NCI-H1105 (cell line): Measurements from ENCODE around the gene HS6ST1.
A peak's percentile ranks its signal among the peaks of the same experiment; 100 is the strongest.

ENCODE experiments used
- DNase-seq: peaks from one replicate; lab custom pipeline; 2025; lab: John Stamatoyannopoulos, UW

HS6ST1 gene

DNA sequence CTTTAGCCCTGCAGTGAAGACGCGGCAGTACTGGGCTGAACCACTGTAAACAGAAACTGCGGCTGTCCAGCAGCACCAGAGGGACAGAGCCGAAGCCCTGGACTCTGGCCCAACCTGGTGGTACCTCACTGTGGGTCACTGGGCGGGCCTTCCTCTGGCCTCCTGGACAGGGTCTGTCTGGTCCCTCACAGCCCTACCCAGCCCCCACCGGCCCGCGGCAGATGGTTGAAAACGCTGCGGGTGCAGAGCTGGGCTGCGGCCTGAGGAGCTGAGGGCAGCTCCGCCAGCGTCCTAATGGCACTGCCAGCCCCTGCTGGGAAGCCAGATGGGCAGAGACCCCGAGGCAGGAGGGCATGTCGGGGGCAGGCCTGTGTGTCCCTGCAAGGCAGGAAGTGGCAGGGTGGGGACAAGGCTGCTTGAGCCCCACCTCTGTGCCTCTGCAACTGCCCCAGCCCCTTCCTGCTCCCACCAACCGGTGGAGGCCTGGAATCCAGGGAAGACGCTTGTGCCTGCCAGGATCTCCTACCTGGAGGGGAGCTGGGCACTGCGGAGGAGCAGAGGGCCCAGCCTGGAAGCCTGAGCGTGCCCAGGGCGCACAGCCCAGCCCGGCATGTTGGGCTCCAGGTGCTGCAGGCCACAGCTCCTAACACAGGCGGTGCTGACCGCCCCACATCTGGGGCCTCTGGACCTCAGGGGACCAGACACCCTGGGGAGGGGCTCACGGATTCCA is 36.3 kb downstream of the HS6ST1 start:
- no peak for DNase-seq

DNA sequence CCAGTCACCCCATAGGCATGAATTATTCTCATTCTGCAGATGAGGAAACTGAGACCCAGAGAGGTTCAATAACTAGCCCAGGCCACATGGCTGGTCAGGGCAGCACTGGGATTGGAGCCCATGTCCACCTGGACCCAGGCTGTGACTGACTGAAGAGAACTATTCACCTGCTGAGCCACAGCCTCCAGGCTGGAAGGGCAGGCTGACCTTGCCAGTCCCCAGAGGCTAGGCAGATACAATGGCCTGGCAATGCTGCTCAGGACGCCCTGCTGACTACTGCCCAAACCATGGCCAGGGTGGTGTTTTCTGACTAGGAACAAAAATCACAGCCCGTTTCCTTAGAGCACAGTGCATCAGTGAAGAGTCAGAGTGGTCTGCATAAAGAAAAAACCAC is 36.8 kb downstream of the HS6ST1 start:
- no peak for DNase-seq

DNA sequence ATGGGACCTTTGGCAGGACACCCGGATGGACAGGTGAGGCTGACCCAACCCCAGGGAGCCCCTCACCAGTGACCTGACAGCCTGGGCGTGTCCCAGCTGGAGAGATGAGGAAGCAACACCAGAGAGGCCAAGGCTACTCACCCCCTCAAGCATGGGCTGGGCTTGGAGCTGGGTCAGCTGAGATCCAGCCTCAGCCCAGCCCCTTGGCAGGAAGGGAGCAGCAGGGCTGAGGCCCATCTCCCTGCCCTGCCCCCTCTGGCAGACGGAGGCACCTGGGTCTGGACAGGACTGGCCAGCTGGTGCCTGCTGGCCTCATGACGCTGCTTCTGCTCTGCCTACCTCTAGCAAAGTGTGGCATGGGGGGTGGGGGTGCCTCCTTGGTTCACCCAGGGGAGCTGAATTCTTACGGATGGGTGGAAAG is 37.8 kb downstream of the HS6ST1 start:
- no peak for DNase-seq

DNA sequence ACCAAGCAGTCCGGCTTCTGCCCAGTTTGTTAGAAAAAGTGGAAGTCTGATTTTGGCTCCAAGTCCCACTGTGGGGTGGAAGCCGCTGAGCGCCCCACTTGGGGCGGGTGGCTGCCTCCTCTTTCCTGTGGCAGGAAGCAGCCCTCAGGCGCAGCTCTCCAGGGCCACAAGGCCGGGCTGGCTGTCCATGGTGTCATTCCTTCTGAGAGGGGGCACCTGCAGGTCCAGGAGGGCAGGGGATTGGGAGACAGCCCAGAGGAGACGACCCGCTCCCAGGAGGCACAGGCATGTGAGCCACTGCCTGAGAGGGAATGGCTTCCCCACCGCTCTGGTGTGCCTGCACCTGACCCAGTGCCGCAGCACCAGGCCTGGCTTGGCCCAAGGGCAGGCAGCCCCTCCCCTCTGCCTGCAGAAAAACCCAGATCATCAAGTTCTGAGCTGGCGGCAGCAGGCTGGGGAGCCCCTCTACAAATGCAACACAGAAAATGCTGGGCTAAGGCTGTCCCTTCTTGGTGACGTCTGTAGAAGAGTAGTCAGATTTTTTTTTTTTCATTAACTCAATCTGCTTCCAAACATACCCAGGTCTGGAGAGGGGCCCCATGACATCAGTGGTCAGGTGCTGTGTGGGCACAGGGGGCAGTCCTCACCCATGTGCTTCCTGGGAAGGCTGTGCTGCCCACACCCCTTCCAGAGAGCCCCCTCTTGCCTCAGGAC is 38.4 kb downstream of the HS6ST1 start:
- no peak for DNase-seq

DNA sequence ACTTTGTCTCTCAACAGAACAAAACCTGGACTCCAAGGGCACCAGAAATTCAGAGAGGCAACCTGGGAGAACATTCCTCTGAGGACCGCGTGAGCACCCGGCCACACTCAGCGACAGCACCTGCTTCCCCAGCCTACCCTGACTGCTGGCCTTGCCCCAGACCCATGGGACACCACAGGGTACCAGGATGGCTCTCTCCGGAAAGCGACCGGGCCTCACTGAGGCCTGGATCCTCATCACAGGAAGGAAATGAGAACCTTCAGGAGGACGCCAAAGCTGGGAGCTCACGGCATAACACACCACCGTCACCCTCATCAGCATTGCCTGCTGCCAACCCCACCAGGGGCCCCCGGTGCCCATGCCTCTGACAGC is 38.9 kb downstream of the HS6ST1 start:
- DNase-seq = no peak

DNA sequence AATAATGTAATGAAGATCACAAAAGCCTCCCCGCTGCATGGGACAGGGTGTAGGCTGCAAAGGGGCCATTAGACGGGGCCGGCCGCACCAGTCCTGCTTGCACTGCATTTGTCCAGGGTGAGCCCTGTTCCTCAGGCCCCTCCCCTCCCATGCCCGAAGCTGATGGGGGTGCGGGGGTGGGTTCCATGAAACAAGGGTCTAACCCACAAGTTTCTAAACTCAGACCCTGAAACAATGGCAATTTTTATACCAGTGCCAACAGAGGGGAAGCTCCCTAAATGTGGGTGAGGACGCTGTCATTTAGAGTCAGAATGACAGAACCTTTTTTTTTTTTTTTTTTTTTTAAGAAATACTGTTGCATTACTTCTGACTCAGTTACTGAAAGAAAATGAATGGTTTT is 39.7 kb downstream of the HS6ST1 start:
- DNase-seq = no peak

DNA sequence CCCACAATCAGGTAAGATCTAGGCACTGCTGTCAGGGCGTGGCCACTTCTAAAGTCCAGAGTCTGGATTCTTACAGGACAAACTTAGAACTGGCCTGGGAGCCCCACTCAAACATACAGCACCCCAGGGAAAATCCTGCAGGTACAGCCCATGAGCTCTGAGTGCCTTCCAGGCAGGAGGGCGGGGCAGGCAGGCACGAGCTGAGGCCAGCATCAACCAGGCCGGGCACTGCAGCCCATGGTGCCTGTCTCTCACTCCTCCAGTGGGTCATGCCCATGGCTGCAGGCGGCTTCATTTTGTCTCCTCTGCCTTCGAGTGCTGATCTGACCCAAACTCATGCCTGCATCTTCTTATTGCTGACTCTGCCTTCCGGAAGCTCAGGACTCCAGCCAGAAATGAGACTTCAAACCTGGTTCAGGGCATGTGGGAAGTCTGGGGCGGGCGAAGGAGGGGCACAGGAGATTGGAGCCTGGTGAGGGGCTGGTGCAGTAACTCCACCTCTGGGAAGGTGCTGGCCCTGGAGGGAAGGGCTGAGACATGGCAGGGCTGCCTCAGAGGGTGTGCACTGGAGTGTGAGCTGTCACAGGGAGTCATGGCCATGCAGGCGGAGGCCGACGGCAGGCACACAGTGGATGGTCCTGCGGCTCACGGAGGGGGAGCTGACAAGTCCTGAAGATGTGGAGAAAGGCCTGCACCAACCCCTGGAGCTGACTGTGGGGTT is 40.5 kb downstream of the HS6ST1 start:
- no peak for DNase-seq

DNA sequence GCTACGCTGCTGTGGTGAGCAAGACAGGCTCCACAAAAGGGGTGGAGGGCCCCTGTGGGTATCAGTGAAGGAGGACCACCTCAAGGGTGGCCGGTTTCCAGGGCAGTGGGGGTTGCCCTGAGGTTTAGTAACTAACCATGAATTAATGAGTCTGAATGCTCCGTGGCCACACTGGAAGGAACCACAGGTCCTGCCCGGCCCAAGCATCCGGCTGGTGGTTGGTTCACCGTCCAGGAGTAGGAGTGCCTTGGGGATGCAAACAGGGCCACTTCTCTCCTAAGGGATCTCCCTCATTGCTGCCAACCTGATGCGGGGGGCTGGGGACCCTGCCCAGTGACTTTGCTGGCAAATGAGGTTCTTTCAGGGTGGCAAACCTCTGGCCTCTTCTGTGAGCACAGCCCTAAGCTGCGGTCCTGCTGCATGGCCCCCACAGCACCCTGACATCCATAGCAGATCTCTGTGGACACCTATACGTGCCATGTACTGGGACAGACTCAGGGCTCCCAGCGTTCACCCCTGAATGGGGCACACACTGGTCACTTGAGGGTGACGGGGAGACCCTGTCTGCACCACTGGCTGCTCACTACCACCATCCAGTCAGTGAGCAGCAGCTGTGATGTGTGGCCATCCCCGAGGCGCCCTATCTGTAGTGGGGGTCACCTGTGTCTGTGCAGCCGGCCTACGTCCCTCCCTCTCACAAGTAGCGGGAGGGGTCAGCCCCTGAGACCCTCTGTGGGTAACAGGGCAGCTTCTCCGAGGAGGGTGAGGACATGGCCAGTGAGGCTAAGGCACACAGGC is 41.6 kb downstream of the HS6ST1 start:
- no peak for DNase-seq

DNA sequence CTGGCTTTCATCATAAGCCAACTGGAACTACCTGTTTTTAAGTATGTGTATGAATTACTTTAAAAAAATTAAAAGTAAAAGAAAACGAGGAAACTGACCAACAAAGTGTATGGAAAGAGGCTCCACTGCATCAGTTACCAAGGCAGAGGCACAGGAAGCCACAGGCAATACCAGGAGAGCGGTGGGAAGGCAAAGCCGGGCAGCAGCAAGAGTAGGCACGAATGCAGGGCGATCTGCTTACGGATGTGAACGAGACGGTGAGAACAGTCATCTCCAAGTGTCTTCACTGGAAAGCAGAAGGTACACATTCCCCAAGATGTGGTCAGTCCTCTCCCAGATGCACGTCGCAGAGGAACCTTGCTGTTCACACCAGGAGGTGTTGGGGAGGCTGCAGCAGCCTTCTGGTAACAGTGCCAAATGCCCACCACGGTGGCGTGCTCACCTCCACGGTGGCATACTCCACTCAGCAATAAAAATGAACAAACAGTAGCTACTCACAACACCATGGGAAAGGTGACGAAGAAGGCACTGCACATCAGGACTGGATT is 43.1 kb downstream of the HS6ST1 start:
- no peak for DNase-seq

DNA sequence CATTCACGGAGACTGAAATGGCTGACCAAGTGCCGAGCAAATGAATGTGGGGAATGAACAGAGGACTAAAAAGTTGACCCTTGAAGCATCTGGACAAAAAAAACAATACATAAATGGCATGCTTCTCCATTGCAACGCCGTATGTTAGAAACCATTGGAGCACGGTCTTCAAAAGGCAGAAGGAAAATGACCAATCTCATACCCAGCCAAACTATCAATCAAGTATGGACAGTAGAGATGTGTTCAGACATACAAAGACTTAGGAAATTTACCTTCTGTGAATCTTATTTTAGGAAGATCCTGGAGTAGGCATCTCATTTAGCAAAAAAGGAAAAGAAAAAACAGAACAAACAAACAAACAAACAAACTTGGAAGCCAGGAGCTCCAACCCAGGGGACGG is 44.5 kb downstream of the HS6ST1 start:
- DNase-seq = no peak

DNA sequence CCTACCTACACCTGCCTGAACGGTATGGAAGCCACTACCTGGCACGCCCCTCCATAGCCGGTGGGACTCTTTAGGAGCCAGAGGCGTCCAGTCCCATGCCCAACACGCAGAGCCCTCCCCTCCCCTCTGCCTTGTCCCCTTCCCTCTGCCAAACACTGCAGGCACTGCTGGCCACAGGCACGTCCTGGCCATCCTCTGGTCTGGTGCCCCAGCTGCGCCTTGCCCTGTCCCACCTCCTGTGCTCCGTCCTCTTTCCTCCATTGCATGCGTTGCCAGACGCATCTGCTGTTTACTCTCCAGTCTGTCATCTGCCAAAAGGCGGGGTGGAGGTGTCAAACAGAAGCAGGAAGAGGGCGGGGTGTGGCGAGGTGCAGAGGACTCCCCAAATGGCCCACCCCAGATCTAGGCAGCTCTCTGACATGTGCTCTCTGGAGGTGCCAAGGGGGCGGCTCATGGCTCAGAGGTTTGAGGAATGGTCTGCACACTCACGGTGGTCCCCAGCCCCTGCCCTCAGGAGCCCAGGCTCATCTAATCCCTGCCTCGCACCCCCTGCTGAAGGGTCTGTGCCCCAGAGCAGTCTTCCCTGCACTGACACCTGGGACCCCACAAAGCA is 45.1 kb downstream of the HS6ST1 start:
- no peak for DNase-seq

DNA sequence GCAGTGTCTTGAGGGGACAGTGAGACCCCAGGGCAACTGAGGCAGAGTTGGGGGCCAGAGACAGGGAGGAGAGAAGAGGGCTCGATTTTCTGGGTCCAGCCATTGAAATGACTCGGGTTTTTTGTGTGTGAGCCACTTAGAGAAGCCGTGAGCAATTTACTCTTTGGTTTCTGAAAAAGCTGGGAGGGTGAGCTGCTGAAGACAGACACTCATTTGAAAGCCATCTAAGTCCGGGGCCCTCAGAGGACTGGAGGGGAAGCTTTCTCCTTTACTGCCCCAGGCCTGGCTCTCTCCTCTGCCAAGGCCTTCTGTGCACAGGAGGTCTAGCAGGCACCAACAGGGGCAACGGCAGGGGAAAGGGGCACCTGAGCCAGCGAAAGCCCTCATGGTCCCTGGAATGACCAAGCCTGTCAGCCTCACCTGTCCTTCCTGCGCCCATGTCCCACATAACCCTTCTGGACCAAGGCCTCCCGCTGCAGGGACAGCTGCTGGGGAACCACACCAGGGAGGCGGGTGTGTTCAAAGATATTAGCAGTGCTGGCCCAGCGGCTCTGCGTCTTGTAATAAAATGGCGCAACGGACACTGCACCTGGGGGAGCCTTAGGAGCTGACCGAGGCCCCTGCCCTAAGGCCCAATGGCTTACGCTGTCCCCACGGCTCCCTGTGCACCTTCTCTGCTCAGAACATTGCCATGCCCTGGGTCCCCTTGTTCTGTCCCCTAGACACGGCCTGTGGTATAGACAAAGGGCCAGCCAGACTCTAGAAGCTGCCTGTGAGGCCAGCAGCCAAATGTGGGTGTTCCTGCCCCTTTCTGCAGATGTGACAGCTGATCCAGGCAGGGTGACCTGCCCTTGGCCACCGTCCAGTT is 45.8 kb downstream of the HS6ST1 start:
- peak; percentile 85 for DNase-seq

DNA sequence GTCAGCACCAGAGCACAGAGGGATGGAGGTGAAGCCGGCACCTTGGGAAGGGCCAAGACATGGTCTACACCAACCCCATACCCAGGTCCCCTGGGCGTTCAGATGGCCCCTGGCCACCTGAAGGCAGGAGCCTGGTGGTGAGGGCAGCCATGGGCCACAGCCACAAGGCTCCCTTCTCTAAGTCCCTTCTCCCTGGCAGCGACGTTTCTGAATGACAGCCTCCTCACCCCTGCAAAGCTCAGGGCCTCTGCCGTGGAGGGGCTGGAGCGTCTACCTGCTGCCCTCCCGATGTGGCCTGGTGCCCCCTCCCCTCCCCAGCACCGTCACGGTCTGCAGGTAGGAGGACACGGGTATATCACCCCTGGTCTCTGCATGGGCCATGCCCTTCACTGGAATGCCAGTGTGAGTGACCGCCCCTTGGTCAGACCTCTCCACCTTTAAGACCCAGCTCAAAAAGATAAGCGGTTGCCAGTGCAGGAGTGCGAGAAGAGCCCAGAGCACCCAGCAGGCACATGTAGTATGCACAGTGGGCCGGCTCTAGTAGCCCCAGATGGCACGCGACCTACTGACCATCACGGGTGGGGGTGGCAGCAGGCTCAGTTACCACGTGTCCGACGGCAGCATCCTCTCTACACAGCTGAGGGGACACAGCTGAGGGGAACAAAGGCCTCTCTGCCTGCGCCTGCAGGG is 46.6 kb downstream of the HS6ST1 start:
- no peak for DNase-seq

DNA sequence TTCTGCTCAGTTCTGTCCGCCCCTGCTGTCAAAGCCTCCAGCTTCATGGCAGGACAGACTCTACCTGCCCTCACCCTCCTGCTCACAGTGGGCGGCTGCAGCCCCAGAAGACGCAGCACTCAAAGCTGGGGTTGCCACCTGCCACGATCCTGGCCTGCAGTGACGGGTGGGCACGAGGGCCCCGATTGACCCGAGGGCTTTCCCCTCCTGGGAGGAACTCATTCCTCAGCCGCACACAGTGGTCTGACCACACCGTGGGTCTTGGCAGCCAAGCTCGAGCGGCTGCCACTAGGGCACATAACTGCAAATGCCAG is 47.1 kb downstream of the HS6ST1 start:
- DNase-seq = no peak

DNA sequence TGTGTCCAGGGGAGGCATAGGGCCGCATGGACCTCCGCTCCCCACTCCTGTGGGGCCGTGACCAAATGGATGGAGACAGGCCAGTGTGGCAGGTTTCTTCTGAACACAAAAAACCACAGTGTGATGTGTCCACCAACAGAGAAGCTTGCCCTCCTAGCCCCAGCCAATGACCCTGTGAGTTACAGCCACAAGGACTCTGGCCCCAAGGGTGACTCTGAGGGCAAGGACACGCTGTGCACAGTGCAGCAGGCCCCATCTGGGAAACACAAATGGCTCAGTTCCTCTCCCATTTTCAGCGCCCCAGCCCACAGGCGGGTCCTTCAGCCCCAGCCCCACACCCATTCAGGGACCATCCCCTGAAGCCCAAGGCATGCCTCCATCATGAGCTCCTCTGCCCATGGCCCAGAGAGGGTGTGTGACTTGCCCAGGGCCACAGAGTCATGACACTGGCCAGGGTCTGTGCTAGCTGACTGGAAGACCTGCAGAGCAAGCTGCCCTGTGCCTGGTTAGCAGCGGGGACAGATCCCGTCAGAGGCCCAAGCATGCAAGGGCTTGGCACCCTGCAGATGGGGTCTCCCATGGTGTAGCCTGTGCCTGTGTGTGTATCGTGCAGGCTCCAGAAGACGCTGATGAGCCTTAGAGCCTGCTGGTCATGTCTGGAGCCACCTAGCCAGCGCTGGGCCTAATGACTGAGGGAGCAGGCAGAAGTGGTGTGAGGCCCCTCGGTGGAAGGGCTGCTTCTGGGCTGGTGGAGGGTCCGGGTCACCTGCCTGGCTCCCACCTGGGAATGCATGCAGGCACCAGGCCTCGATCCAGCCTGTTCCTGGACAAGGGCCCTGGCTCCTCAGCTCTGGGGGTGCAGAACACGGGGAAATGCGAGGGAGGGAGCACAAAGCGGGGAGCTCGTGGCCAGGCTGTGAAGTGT is 47.7 kb downstream of the HS6ST1 start:
- DNase-seq = no peak

DNA sequence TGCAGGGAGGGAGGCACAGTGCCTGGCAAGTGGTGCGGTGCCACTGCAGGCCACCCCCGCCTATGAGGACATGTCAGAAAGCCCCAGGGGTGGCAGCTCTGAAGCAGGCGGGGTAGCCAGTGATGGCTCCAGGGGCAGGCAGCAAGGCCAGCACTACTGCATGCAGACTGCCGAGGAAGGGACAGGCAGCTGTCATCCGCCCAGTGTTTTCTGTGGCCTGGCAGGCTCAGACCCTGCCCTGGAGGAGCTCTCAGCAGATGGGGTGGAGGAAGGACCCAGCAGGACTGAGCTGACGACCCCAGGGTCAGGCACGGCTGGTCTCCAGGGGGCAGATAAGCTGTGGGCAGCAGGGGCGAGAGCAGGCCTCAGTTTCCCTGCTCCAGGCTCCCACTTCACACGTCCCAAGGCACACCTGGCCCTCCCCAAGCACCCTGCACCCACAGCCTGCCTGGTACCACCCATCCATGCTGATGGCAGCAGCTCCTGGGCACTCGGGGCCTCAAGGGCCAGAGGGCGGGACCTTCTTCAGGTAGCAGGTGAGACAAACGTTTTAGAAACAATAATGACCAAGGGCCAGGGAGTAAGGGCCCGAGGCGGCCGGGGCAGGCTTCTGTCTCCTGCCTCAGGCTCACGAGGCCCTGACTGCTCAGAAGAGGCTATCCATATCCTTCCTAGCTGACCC is 48.5 kb downstream of the HS6ST1 start:
- DNase-seq = no peak

DNA sequence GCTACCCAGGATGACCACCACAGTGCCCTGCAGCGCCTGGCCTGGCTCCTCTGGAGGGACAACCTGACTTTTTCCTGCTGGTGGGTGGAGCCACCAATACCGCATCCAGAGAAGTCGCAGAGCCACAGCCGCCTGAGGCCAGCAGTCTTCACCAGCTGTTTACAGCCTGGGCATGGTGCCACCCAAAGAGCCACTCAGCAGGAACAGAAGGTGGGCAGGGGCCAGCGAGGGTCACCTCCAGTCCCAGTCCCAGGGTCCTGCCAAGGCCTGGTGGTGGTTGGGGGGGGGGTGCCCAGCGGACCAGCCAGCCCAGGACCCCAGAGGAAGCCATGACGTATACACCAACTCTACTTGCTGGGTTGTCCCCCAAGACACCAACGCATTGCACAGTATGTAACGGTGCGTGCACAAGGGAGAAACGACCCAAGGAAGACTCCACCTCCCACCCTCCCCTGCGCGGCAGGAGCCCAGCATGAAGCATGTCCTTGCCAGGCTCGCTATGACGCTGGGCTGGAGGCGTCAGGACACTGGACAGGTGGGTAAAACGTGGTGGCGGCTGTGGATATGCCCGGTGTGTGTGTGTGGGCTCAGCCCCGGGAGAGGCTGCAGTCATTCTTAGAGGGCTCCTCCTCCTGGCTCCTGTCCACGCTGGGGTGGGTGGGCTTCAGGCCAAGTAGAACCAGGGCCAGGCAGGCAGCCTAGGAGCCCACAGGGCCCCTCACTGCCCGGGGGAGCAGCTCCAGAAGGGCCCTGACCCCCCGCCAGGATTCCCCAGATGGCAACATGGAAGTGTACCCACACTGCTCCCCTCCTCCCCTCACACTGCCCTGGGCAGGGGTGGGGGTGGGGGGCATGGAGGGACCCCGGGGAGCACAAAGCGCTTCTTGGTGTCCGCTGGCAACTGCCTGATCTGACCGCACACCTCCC is 49.3 kb downstream of the HS6ST1 start:
- no peak for DNase-seq
